KOPT-K1 (cell line): ENCODE measurements around the gene IGFBP7.

Experiments used
- H3K27ac ChIP-seq: fragments of 200-600 bp; sonication (generic); 2 replicates; pipeline ENCODE4 v1.5.1; 2016; ENCODE audit warnings: antibody characterized with exemption, mild to moderate bottlenecking, low read depth, low read length; ENCODE audit not compliant: poor library complexity, severe bottlenecking
- H3K36me3 ChIP-seq: fragments of 200-600 bp; sonication (generic); 2 replicates; pipeline ENCODE4 v1.5.1; 2017; ENCODE audit warnings: antibody characterized with exemption, mild to moderate bottlenecking, low read length, moderate library complexity; ENCODE audit not compliant: insufficient read depth
- H3K9me3 ChIP-seq: fragments of 200-600 bp; sonication (generic); 2 replicates; pipeline ENCODE4 v1.5.1; 2017; ENCODE audit warnings: antibody characterized with exemption, low read length, mild to moderate bottlenecking; ENCODE audit not compliant: insufficient read depth, poor library complexity, severe bottlenecking

IGFBP7 gene

DNA sequence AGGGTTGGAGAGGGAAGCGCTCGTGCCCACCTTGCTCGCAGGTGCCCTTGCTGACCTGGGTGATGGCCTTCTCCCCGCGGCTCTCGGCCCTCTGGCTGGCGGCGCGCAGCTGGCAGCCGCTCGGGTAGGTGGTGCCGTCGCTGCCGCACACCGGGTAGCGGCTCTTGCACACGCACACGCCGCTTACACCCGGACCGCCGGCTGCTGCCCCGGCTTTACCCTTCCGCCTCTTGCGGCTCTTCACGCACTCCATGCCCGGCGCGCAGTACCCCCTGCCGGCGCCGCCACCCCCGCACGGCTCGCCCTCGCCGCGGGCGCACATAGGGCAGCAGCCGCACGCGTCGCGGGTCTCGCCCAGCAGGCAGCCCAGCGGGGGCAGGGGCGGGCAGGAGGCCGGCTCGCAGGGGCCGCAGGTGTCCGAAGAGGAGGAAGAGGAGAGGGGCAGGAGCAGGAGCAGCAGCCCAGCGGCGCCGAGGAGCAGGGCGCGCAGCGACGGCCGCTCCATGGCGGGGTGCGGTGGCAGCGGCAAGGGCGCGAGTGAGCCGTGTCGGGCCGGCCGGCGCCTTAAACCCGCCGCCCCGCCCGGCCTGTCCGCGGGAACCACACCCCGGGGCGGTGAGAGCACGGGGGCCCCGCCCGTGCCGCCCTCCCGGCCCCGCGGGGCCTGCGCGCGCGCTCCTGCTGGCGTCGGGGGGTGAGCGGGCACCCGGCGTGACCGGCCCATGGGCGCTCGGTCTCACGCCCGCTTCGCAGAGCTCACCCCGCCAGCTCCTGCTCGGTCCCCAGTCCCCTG lies at the start of gene IGFBP7:
TSS of gene IGFBP7 (minus strand) at position 539 of the 793 bp plus-strand sequence. CDS start at position 505, 34 bp downstream.
- H3K27ac ChIP-seq = peak within 1 kb of the TSS; percentile 25
- H3K36me3 ChIP-seq = no peaks in the 10 kb centered on the region
- H3K9me3 ChIP-seq = no peaks in the 10 kb centered on the region

- Histone ChIP-seq H3K27ac (no peak overlapping the region), H3K9me3 (no peaks in the 10 kb centered on the region), H3K36me3 (no peaks in the 10 kb centered on the region)
Observed at GRCh38 chr4:57159866-57160265, 49.7 kb upstream of the IGFBP7 start.

DNA sequence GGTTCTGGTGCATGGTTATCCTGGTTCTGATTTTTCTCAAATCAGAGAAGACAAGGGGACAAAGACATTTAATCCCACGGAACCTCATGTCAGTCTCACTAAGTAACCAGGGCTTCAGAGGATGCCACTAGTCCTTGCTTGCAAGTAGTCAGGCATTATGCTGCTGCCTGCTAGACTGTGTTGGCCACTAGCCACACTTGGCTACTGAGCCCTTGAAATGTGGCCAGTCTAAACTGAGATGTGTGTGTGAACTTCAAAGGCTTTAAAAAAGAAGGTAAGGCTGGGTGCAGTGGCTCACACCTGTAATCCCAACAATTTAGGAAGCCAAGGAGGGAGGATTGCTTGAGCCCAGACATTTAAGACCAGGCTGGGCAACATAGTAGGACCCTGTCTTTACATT lies 48.6 kb upstream of the IGFBP7 start:
- no peak overlapping the region for H3K27ac ChIP-seq
- no peaks in the 10 kb centered on the region for H3K36me3 ChIP-seq
- H3K9me3 ChIP-seq = no peaks in the 10 kb centered on the region

- no peaks in the 10 kb centered on the region for H3K36me3 ChIP-seq
- H3K27ac ChIP-seq = no peak overlapping the region
- no peaks in the 10 kb centered on the region for H3K9me3 ChIP-seq
Observed at GRCh38 chr4:57158221-57158620, 48.0 kb upstream of the IGFBP7 start.

DNA sequence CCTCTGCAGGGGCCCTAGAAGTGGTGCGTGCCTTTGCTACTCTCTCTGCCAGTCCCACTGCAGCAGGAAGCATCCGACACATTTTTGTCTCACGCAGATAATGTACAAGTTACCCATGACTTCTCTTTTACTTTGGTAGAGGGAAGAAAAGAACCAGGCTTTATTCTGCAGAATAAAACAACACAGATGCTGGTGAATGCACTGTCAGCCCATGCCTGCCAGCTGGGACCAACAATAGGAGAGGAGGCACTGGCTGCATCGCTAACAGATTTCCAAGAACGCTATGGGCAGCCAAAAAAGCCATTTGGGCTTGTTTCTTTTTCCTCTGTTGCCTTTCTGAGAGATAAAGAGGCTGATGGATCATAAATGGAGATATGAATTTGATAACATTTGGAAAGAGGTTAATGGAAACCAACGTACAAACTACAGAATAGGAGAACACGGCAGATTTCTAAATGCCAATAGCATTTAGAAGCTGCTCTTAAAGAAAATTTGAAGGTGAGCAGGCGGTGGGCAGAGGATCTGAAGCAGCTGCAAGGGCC lies 47.5 kb upstream of the IGFBP7 start:
- Histone ChIP-seq H3K9me3 (no peaks in the 10 kb centered on the region), H3K36me3 (no peaks in the 10 kb centered on the region), H3K27ac (no peak overlapping the region)

GRCh38 chr4:57156242-57156990 lies 46.2 kb upstream of the IGFBP7 start:
- Histone ChIP-seq H3K36me3 (no peaks in the 10 kb centered on the region), H3K9me3 (no peaks in the 10 kb centered on the region), H3K27ac (no peak overlapping the region)

- H3K36me3 ChIP-seq = no peaks in the 10 kb centered on the region
- no peaks in the 10 kb centered on the region for H3K9me3 ChIP-seq
- no peak overlapping the region for H3K27ac ChIP-seq
Observed at GRCh38 chr4:57154926-57155325, 44.7 kb upstream of the IGFBP7 start.

- Histone ChIP-seq H3K9me3 (no peaks in the 10 kb centered on the region), H3K27ac (no peak overlapping the region), H3K36me3 (no peaks in the 10 kb centered on the region)
Observed at GRCh38 chr4:57154191-57154590, 44.0 kb upstream of the IGFBP7 start.

- no peaks in the 10 kb centered on the region for H3K9me3 ChIP-seq
- H3K36me3 ChIP-seq = no peaks in the 10 kb centered on the region
- H3K27ac ChIP-seq = no peak overlapping the region
Observed at GRCh38 chr4:57153207-57153606, 43.0 kb upstream of the IGFBP7 start.

DNA sequence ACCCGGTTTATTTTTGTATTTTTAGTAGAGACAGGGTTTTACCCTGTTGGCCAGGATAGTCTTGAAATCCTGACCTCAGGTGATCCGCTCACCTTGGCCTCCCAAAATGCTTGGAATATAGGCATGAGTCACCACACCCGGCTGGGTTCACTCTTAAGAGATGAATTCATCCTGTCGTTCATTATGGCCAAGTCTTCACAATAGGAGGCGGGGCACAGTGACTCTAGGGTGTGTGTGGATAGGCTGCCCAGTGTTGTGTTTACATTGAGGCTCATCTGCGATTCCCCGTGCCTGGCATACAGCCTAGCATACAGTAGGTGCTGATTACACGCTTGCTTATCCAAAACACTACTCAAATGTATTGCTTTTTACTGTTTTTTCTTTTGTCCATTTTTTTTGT lies 41.3 kb upstream of the IGFBP7 start:
- Histone ChIP-seq H3K36me3 (no peaks in the 10 kb centered on the region), H3K27ac (no peak overlapping the region), H3K9me3 (no peaks in the 10 kb centered on the region)

GRCh38 chr4:57149833-57150232 lies 39.6 kb upstream of the IGFBP7 start:
- H3K27ac ChIP-seq = no peak overlapping the region
- no peaks in the 10 kb centered on the region for H3K36me3 ChIP-seq
- no peaks in the 10 kb centered on the region for H3K9me3 ChIP-seq

DNA sequence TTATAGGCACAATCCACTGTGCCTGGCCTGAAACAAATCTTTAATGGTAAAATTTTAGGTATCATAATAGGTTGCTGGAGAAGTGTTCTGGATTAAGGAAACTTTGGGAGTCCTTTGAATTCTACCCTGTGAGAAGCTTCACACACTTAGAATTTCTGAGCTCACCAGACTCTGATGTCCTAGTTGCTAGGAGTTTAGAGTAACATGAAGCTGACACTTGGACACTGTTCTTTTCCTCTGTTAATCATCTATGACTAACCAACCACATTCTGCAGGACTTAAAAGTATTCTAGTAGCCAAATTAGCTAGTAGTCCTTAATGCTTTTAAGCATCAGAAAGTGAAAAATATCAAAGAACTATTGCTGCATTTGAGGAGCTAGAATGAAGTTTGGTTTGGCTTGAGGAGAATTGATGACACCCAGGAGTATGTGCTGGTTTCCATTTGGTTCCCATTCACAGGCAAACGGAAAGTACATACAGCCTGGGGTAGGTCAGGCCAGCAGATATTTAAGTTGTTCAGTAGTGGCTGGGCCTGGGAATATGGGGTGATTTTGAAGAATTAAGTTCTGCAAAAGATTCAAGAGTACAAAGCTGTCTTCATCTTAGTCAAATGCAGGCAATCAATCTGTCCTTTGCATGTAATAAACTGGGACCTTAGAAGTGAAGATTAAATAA lies 38.8 kb upstream of the IGFBP7 start:
- no peaks in the 10 kb centered on the region for H3K9me3 ChIP-seq
- no peaks in the 10 kb centered on the region for H3K36me3 ChIP-seq
- H3K27ac ChIP-seq = no peak overlapping the region

- H3K36me3 ChIP-seq = no peaks in the 10 kb centered on the region
- no peak overlapping the region for H3K27ac ChIP-seq
- H3K9me3 ChIP-seq = no peaks in the 10 kb centered on the region
Observed at GRCh38 chr4:57148177-57148576, 38.0 kb upstream of the IGFBP7 start.

- H3K27ac ChIP-seq = no peak overlapping the region
- H3K9me3 ChIP-seq = no peaks in the 10 kb centered on the region
- no peaks in the 10 kb centered on the region for H3K36me3 ChIP-seq
Observed at GRCh38 chr4:57147335-57148060, 37.3 kb upstream of the IGFBP7 start.
